BE2C (cell line): ENCODE measurements around the gene MAK.

Experiments used
- DNase-seq: peaks from one replicate; pipeline ENCODE4 v3.0.0-alpha.2; 2020
- H3K27me3 ChIP-seq: fragments of 250-450 bp; sonication (Bioruptor Pico); 2 replicates; pipeline ENCODE4 v1.5.1; 2020; ENCODE audit warnings: mild to moderate bottlenecking
- H3K36me3 ChIP-seq: fragments of 250-450 bp; sonication (Bioruptor Pico); 2 replicates; pipeline ENCODE4 v1.5.1; 2020; ENCODE audit warnings: mild to moderate bottlenecking
- H3K4me1 ChIP-seq: fragments of 250-450 bp; sonication (Bioruptor Pico); 2 replicates; pipeline ENCODE4 v1.5.1; 2020
- H3K4me3 ChIP-seq: 2 replicates; pipeline ENCODE4 v1.5.1; 2011; ENCODE audit warnings: low read depth, low read length
- H3K9me3 ChIP-seq: fragments of 250-450 bp; sonication (Bioruptor Pico); 2 replicates; pipeline ENCODE4 v1.5.1; 2020
- TF ChIP-seq, protein P1 (sequence below): IDR thresholded peaks from 2 replicates; pipeline ENCODE4 v1.5.1; 2012; ENCODE audit warnings: mild to moderate bottlenecking, low read depth, low read length

MAK gene

DNA sequence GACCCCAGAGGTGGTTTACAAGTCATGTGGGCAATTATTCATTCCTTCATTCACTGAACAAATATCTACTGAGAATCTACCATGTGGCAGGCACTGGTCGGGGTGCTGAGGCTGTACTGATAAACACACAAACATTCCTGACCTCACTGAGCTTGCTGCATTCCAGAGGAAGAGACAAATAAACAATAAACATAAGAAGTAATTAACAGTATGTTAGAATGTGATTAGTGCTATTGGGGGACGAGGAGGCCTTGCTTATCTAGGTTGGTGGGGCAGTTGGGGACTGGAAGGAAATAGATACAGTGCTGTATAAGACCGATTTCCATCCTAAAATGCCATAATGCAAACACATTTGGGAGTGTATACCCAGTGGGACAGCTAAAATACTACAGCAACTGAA is 44.1 kb downstream of the MAK start:
- DNase-seq, result no peak
- no peaks in the 10 kb centered on the region for H3K9me3 ChIP-seq
- H3K27me3 ChIP-seq, result no peaks in the 10 kb centered on the region
- H3K36me3 ChIP-seq, result no peaks in the 10 kb centered on the region
- no peaks in the 10 kb centered on the region for H3K4me1 ChIP-seq
- TF ChIP-seq, protein P1, sequence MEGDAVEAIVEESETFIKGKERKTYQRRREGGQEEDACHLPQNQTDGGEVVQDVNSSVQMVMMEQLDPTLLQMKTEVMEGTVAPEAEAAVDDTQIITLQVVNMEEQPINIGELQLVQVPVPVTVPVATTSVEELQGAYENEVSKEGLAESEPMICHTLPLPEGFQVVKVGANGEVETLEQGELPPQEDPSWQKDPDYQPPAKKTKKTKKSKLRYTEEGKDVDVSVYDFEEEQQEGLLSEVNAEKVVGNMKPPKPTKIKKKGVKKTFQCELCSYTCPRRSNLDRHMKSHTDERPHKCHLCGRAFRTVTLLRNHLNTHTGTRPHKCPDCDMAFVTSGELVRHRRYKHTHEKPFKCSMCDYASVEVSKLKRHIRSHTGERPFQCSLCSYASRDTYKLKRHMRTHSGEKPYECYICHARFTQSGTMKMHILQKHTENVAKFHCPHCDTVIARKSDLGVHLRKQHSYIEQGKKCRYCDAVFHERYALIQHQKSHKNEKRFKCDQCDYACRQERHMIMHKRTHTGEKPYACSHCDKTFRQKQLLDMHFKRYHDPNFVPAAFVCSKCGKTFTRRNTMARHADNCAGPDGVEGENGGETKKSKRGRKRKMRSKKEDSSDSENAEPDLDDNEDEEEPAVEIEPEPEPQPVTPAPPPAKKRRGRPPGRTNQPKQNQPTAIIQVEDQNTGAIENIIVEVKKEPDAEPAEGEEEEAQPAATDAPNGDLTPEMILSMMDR, result no peak
- H3K4me3 ChIP-seq, result no peak overlapping the region

DNA sequence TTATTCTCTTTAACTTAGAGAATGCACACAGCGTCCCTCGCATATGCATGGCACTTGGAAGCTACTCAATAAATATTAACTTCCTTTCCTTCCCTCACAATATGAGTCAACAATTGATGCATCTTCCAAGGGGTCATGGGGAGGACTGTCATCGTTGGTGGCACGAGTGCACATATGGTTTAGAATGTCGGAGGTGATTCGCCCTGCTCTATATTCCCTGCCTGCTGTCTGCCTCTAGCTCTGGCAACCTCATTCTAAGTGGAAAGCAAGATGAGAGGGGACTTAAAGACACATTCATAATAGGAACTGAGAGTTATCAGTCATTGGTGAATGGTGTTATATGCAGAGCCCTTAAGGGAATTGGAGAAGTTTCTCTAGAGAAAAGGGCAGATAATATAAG is 44.6 kb downstream of the MAK start:
- Histone ChIP-seq H3K36me3 (no peaks in the 10 kb centered on the region), H3K4me1 (no peaks in the 10 kb centered on the region), H3K27me3 (no peaks in the 10 kb centered on the region), H3K4me3 (no peak overlapping the region), H3K9me3 (no peaks in the 10 kb centered on the region)
- DNase-seq, result no peak
- TF ChIP-seq, protein P1, result no peak

DNA sequence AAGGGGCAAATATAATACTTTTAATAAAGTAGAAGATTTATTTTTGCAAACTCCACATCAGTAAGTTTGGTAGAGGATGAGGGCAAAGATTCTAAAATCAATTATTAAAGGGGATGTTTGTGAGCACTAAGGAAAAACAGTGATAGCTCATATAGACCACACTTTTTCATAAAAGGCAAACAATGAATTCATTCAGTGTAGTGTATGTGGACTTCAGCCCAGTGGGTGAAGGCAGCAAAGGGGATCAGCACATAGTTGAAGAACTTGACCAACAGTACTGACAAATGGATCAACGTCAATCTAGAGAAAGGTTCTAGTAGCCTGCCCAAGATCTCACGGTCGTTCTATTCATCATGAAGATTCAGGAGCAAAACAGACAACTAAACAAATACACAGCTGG is 45.3 kb downstream of the MAK start:
- TF ChIP-seq, protein P1, result no peak
- DNase-seq, result no peak
- Histone ChIP-seq H3K4me1 (no peaks in the 10 kb centered on the region), H3K9me3 (no peaks in the 10 kb centered on the region), H3K4me3 (no peak overlapping the region), H3K36me3 (no peaks in the 10 kb centered on the region), H3K27me3 (no peaks in the 10 kb centered on the region)

DNA sequence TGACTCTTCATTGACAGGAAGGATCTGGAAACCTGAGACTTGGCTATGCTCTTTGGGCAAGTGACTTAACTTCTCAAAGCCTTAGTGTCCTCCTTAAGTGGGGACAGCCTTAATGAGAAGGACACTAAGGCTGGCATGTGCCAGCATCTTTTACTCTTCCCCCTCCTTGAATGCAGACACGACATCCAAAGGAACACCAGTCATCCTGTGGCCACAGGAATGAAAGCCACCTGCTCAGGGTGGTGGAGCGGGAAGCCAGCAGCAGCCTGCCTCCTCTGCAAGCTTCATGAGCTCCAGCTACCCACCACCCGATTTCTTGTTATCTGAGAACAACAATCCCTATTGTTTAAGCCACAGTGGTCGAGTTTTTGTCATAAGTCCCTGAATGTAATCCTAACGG is 46.2 kb downstream of the MAK start:
- Histone ChIP-seq H3K4me1 (no peaks in the 10 kb centered on the region), H3K36me3 (no peaks in the 10 kb centered on the region), H3K9me3 (no peaks in the 10 kb centered on the region), H3K27me3 (no peaks in the 10 kb centered on the region), H3K4me3 (no peak overlapping the region)
- TF ChIP-seq, protein P1, result no peak
- DNase-seq, result no peak

DNA sequence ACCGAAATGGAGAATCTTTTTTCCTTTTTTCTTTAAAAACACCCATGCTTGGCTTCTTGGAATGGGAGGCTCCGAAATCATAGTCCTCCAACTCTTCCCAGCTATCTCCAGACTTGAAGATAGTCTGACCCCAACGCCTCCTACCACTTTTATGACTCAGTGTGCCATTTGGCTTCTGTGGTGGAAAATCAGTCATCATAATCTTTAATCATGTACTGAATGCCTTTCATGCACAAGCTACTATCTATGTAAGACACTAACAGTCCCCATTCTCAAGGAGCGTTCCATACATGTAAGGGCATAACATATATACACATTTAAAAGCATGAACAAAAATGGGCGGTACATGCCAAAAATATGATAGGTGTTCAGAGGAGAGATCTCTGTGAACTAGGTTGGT is 46.7 kb downstream of the MAK start:
- H3K36me3 ChIP-seq, result no peaks in the 10 kb centered on the region
- no peaks in the 10 kb centered on the region for H3K27me3 ChIP-seq
- no peaks in the 10 kb centered on the region for H3K4me1 ChIP-seq
- no peaks in the 10 kb centered on the region for H3K9me3 ChIP-seq
- no peak for DNase-seq
- H3K4me3 ChIP-seq, result no peak overlapping the region
- TF ChIP-seq, protein P1, result no peak

DNA sequence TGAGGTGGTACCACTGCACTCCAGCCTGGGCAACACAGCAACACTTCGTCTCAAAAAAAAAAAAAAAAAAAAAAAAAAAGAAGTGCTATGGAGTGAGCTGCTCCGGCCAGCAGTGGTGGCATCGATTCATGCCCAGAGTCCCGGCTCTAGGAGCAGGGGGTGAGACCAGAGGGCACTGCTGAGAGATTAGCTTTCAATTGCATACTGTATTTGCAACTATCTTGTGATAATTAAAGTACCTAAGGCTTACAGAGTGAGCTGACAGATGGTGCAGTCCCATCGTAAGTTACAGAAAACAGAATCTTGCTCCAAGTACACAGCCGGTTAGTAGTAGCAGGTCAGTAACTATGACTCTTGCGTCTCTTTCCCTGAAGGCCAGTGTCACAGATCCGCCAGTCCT is 59.3 kb downstream of the MAK start:
- DNase-seq, result no peak
- Histone ChIP-seq H3K9me3 (no peaks in the 10 kb centered on the region), H3K4me1 (no peaks in the 10 kb centered on the region), H3K4me3 (no peak overlapping the region), H3K27me3 (no peaks in the 10 kb centered on the region), H3K36me3 (no peaks in the 10 kb centered on the region)
- TF ChIP-seq, protein P1, result no peak
